Stomach (tissue), 9 donors: ENCODE data around the gene PKD1L1. TPM values are rescaled to one million over a fixed set of nuclear protein-coding genes. Genes with fewer than 3 reads are reported as not detected.
"Not testable (repeated sequence)": the region's sequence is repeated elsewhere in the genome, so short reads cannot be mapped to it uniquely, and the experiment has no call there.

Source experiments
- DNase-seq, 2 donors: peaks; one replicate each; pipeline versions ENCODE4 v3.0.0 to v3.0.0-alpha.2; 2013 to 2019
- H3K27ac ChIP-seq, 5 donors: fragments of 200-600 bp in 4 of 5; sonication (generic) in 4 of 5; one replicate each; pipeline ENCODE4 v1.5.1; 2013 to 2019; ENCODE audit warnings: mild to moderate bottlenecking in 1 of 5, moderate library complexity in 1 of 5
- H3K27me3 ChIP-seq, 3 donors: fragments of 200-600 bp; sonication (generic); one replicate each; pipeline ENCODE4 v1.5.1; 2017 to 2019; ENCODE audit warnings: mixed run types in 1 of 3
- H3K36me3 ChIP-seq, 4 donors: fragments of 200-600 bp; sonication (generic); 1 replicate in 3 of 4; 2 replicates in 1 of 4; pipeline ENCODE4 v1.5.1; 2016 to 2019
- H3K4me1 ChIP-seq, 4 donors: fragments of 200-600 bp; sonication (generic); one replicate each; pipeline ENCODE4 v1.5.1; 2016 to 2019
- H3K4me3 ChIP-seq, 4 donors: fragments of 200-600 bp; sonication (generic) in 3 of 4; one replicate each; pipeline ENCODE4 v1.5.1; 2016 to 2019; ENCODE audit warnings: mild to moderate bottlenecking in 1 of 4
- H3K9me3 ChIP-seq, 4 donors: fragments of 200-600 bp; sonication (generic); one replicate each; pipeline ENCODE4 v1.5.1; 2016 to 2019
- CTCF ChIP-seq, 7 experiments: fragments of 450-650 bp in 4 of 7; fragments of 200-600 bp in 3 of 7; sonication (generic) in 3 of 7; IDR thresholded peaks; one replicate each; pipeline ENCODE4 v1.5.1; 2016 to 2019; ENCODE audit warnings: antibody characterized with exemption in 7 of 7, control low read depth in 2 of 7, mild to moderate bottlenecking in 1 of 7
- EP300 ChIP-seq: sonication (generic); formaldehyde crosslinking; IDR thresholded peaks from one replicate; pipeline ENCODE4 v1.6.1; 2017; ENCODE audit warnings: antibody characterized with exemption
- POLR2A ChIP-seq, 4 donors: fragments of 450-650 bp; IDR thresholded peaks; one replicate each; pipeline ENCODE4 v1.6.1; 2016; ENCODE audit warnings: antibody characterized with exemption in 4 of 4, control low read depth in 2 of 4, mild to moderate bottlenecking in 1 of 4, moderate library complexity in 1 of 4
- POLR2AphosphoS5 ChIP-seq, 3 donors: sonication (generic); formaldehyde crosslinking; IDR thresholded peaks; one replicate each; pipeline ENCODE4 v1.6.1; 2016; ENCODE audit warnings: antibody characterized with exemption in 3 of 3
- WGBS, 5 donors: extraction: QIAGEN DNeasy Blood & Tissue Kit in 3 of 5; methylation state at CpG; one replicate each; pipeline versions ENCODE4 v1.1.5 to v1.1.7; 2013 to 2018; 5-methylcytosine and 5-hydroxymethylcytosine counted together
- intact Hi-C: fragments of 100-400 bp; cut with DNase I; formaldehyde crosslinking; loops from one replicate; pipeline ENCODE4 v1.15.1; 2023; ENCODE audit warnings: low total_unique reads
- polyA plus RNA-seq, 3 donors: library from polyadenylated mRNA; stranded (reverse); fragments of 200-250 nt; gene quantifications; one replicate each; pipeline ENCODE4 v1.2.3, GENCODE V29; 2013
- total RNA-seq, 5 donors: library from RNA; depleted of rRNA; stranded (reverse); fragments of >200 nt; gene quantifications; one replicate each; pipeline versions ENCODE4 v1.1.0 to v1.2.3, GENCODE V29; 2014 to 2016
- donor health status: healthy with polysubstance abuse.
- donor health status: Bipolar disorder and iron deficiency.
- donor health status: healthy.

PKD1L1 gene
- total and polyA plus RNA-seq, 8 donors = under 0.01 to 1.2 (median 0.10) TPM; not detected in 2

- no peaks in the 10 kb centered on the region for H3K36me3 ChIP-seq
- TF ChIP-seq EP300 (no peak), POLR2AphosphoS5 (IDR thresholded peaks at IDR 0.05) (no peak), POLR2A (IDR thresholded peaks at IDR 0.05) (no peak), CTCF (IDR thresholded peaks at IDR 0.05) (no peak)
- intact Hi-C loops = no loop called here
- H3K4me1 ChIP-seq = no peaks in the 10 kb centered on the region
- no peaks in the 10 kb centered on the region for H3K27me3 ChIP-seq
- H3K4me3 ChIP-seq = no peak overlapping the region
- H3K9me3 ChIP-seq = no peaks in the 10 kb centered on the region
- no peak overlapping the region for H3K27ac ChIP-seq
- 56 to 82% (median 58%) methylated on average over 3 of the region's 3 CpGs for WGBS, 5 donors
- no peak for DNase-seq
Measured at GRCh38 chr7:47755248-47755647, 193.0 kb downstream of the PKD1L1 start.

- H3K36me3 ChIP-seq, intact Hi-C loops, H3K27ac ChIP-seq, H3K9me3 ChIP-seq, H3K4me3 ChIP-seq, H3K4me1 ChIP-seq, H3K27me3 ChIP-seq, DNase-seq: not testable (repeated sequence)
- 74 to 87% (median 76%) methylated on average over 5 of the region's 5 CpGs for WGBS, 5 donors
Measured at GRCh38 chr7:47751724-47752123, 196.5 kb downstream of the PKD1L1 start.

- no peak overlapping the region for H3K4me3 ChIP-seq
- no peaks in the 10 kb centered on the region for H3K9me3 ChIP-seq
- TF ChIP-seq CTCF (IDR thresholded peaks at IDR 0.05) (no peak), EP300 (no peak)
- H3K4me1 ChIP-seq = no peaks in the 10 kb centered on the region
- no peak overlapping the region for H3K27ac ChIP-seq
- no peaks in the 10 kb centered on the region for H3K36me3 ChIP-seq
- intact Hi-C loops = no loop called here
- DNase-seq = no peak
- 53 to 67% (median 55%) methylated on average over 5 of the region's 5 CpGs for WGBS, 5 donors
- H3K27me3 ChIP-seq = no peaks in the 10 kb centered on the region
Measured at GRCh38 chr7:47751043-47751442, 197.2 kb downstream of the PKD1L1 start.

GRCh38 chr7:47748041-47748440, 200.2 kb downstream of the PKD1L1 start:
- WGBS, 5 donors = 68 to 84% (median 71%) methylated on average over 7 of the region's 7 CpGs
- Histone ChIP-seq H3K27me3 (peaks cover 0 to 3% (median 0%) of the 10 kb centered on the region in 3 donors), H3K27ac (no peak overlapping the region), H3K4me1 (peaks cover 0 to 6% (median 0%) of the 10 kb centered on the region in 4 donors), H3K9me3 (no peaks in the 10 kb centered on the region), H3K4me3 (no peak overlapping the region), H3K36me3 (no peaks in the 10 kb centered on the region)
- DNase-seq = no peak
- TF ChIP-seq POLR2AphosphoS5 (IDR thresholded peaks at IDR 0.05) (no peak), EP300 (no peak), POLR2A (IDR thresholded peaks at IDR 0.05) (no peak), CTCF (IDR thresholded peaks at IDR 0.05) (no peak)
- intact Hi-C loops = no loop called here

- DNase-seq = no peak
- Histone ChIP-seq H3K9me3 (no peaks in the 10 kb centered on the region), H3K27ac (no peak overlapping the region), H3K27me3 (peaks cover 0 to 3% (median 0%) of the 10 kb centered on the region in 3 donors), H3K4me3 (no peak overlapping the region), H3K4me1 (peaks cover 0 to 6% (median 0%) of the 10 kb centered on the region in 4 donors), H3K36me3 (no peaks in the 10 kb centered on the region)
- TF ChIP-seq POLR2AphosphoS5 (IDR thresholded peaks at IDR 0.05) (no peak), EP300 (no peak), CTCF (IDR thresholded peaks at IDR 0.05) (no peak), POLR2A (IDR thresholded peaks at IDR 0.05) (no peak)
- WGBS, 5 donors = 81 to 89% (median 86%) methylated on average over 6 of the region's 6 CpGs
- intact Hi-C loops = no loop called here
Measured at GRCh38 chr7:47747160-47747559, 201.1 kb downstream of the PKD1L1 start.
